ENCODE data around the gene ASB4. TPM values are rescaled to one million over a fixed set of nuclear protein-coding genes. Genes with fewer than 3 reads are reported as not detected.

The ASB4 gene
- total and polyA plus RNA-seq, 12 donors = 18.3 to 323 (median 88.2) TPM

- H3K27me3 ChIP-seq = no peaks in the 10 kb centered on the region
- intact Hi-C loops (cut with DNase I) = no loop called here
- H3K9me3 ChIP-seq (replicated peaks in 1 of 3) = no peaks in the 10 kb centered on the region
- DNase-seq = no peak
- H3K4me3 ChIP-seq = no peak overlapping the region
- no peaks in the 10 kb centered on the region for H3K36me3 ChIP-seq (replicated peaks in 1 of 2)
- H3K27ac ChIP-seq = no peak overlapping the region
- H3K4me1 ChIP-seq (replicated peaks in 1 of 2) = peaks cover 6 to 7% of the 10 kb centered on the region in 2 donors
- no peak for TF ChIP-seq POLR2A (IDR thresholded peaks at IDR 0.05)
- 78 to 85% (median 83%) methylated on average over 4 of the region's 4 CpGs for WGBS, 4 donors
Observed at GRCh38 chr7:95469848-95470247, 15.9 kb upstream of the ASB4 start.

GRCh38 chr7:95470452-95470851 is 15.3 kb upstream of the ASB4 start:
- Histone ChIP-seq H3K36me3 (replicated peaks in 1 of 2) (no peaks in the 10 kb centered on the region), H3K9me3 (replicated peaks in 1 of 3) (no peaks in the 10 kb centered on the region), H3K27me3 (no peaks in the 10 kb centered on the region), H3K4me1 (replicated peaks in 1 of 2) (peaks cover 6 to 7% of the 10 kb centered on the region in 2 donors), H3K27ac (no peak overlapping the region), H3K4me3 (no peak overlapping the region)
- intact Hi-C loops (cut with DNase I) = no loop called here
- peak in 2 of 7 donors; percentile 31 to 48 for DNase-seq
- TF ChIP-seq POLR2A (IDR thresholded peaks at IDR 0.05) (no peak), CTCF (IDR thresholded peaks at IDR 0.05) (no peak)
- whole genome bisulfite sequencing, 4 donors = 31 to 35% (median 31%) methylated on average over 3 of the region's 3 CpGs

GRCh38 chr7:95471071-95471470 is 14.7 kb upstream of the ASB4 start:
- no peak for DNase-seq
- 90 to 97% (median 96%) methylated on average over 3 of the region's 3 CpGs for WGBS, 4 donors
- Histone ChIP-seq H3K36me3 (replicated peaks in 1 of 2) (no peaks in the 10 kb centered on the region), H3K27me3 (no peaks in the 10 kb centered on the region), H3K4me1 (replicated peaks in 1 of 2) (peaks cover 6 to 7% of the 10 kb centered on the region in 2 donors), H3K27ac (no peak overlapping the region), H3K4me3 (no peak overlapping the region), H3K9me3 (replicated peaks in 1 of 3) (no peaks in the 10 kb centered on the region)
- no peak for TF ChIP-seq CTCF (IDR thresholded peaks at IDR 0.05)
- no peak for TF ChIP-seq POLR2A (IDR thresholded peaks at IDR 0.05)
- intact Hi-C loops (cut with DNase I) = no loop called here

GRCh38 chr7:95472581-95473161 is 13.1 kb upstream of the ASB4 start:
- no peaks in the 10 kb centered on the region for H3K9me3 ChIP-seq (replicated peaks in 1 of 3)
- H3K4me3 ChIP-seq = no peak overlapping the region
- intact Hi-C loops (cut with DNase I) = no loop called here
- peak in 3 of 7 donors; percentile 41 to 49 (median 49) for DNase-seq
- H3K27ac ChIP-seq = no peak overlapping the region
- peaks cover 6 to 13% of the 10 kb centered on the region in 2 donors for H3K4me1 ChIP-seq (replicated peaks in 1 of 2)
- H3K36me3 ChIP-seq (replicated peaks in 1 of 2) = no peaks in the 10 kb centered on the region
- TF ChIP-seq CTCF (IDR thresholded peaks at IDR 0.05) (no peak), POLR2A (IDR thresholded peaks at IDR 0.05) (no peak)
- WGBS, 4 donors = 26 to 29% (median 28%) methylated on average over 8 of the region's 8 CpGs
- no peaks in the 10 kb centered on the region for H3K27me3 ChIP-seq

Data from adrenal gland (tissue), 12 donors.